Stimulated activated naive CD8-positive, alpha-beta T cell treated with anti-CD3 and anti-CD28 coated beads, Interleukin-15, amount 100 ng/mL, for 72 hours (primary cell): ENCODE measurements around the gene MPEG1.

ENCODE experiments used
- ATAC-seq: fragments of 150-1000 bp; cut with Tn5 transposase; 2 replicates; pipeline ENCODE4 v1.10.0; 2021; ENCODE audit warnings: mild to moderate bottlenecking, moderate library complexity
- DNase-seq, 2 donors: peaks; one replicate each; pipeline ENCODE4 v3.0.0; 2021 to 2022
- H3K27ac Mint-ChIP-seq, 2 donors: one replicate each; pipeline ENCODE4 v1.8.0; 2022; ENCODE audit warnings: mild to moderate bottlenecking in 2 of 2, mixed read lengths in 2 of 2, moderate library complexity in 2 of 2
- H3K27me3 Mint-ChIP-seq: one replicate; pipeline ENCODE4 v1.8.0; 2022; ENCODE audit warnings: mixed read lengths
- H3K4me1 Mint-ChIP-seq: one replicate; pipeline ENCODE4 v1.8.0; 2022; ENCODE audit warnings: mild to moderate bottlenecking, mixed read lengths
- H3K4me3 Mint-ChIP-seq, 2 donors: one replicate each; pipeline ENCODE4 v1.8.0; 2022; ENCODE audit warnings: mild to moderate bottlenecking in 2 of 2, mixed read lengths in 2 of 2, moderate library complexity in 1 of 2
- H3K9me3 Mint-ChIP-seq, 2 donors: one replicate each; pipeline ENCODE4 v1.8.0; 2022; ENCODE audit warnings: mixed read lengths in 2 of 2

MPEG1 gene

DNA sequence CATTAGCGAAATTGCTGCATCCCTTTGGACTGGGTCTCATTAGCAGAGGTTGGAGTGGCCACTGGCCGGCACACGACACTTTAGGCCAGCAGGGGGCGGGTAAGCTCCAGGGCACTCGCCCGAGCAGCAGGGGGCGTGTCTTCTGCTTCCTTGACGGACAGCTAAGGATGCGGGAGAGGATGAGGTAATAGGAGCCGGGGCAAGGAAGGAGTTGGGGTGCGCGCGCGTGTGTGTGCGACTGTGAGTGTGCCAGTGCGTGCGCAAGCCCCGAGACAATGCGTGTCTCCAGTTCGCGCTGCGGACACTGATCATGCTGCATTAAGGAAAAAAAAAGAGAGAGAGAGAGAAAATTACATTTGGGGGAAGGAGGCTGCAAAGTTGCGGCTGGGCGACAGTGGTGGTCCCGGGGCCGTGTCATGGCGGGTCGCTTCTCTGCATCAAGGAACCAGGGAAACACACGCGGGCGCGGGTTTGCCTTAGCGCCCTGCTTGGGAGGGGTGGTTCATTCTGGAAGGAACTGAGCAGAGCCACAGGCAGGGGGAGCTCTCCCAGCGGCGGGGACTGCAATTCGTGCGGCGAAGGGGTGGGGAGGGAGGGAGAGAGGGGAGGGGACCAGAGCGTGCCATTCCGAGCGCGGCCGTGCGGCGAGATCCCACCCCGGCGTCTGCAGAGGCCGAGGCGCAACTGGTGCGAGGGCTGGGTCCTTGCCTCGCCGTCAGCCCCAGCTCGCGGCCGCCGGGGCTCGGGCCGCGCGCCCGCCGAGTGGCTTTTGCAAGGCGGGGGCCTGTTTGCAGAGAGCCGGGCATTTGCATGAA lies 41.0 kb downstream of the MPEG1 start, which contains the start of gene DTX4:
TSS of gene DTX4 (plus strand) at position 625 of the 815 bp plus-strand sequence. CDS start 464 bp downstream, outside the sequence.
- Mint-ChIP-seq H3K4me1 (peaks cover 18% of the 10 kb centered on the region), H3K27ac (peak within 1 kb of the TSS in 1 of 2 donors; percentile 51), H3K4me3 (peak within 1 kb of the TSS; percentile 81), H3K27me3 (peaks cover 37% of the 10 kb centered on the region), H3K9me3 (no peaks in the 10 kb centered on the region)
- DNase-seq (peak; percentile 84 to 89), ATAC-seq (peak; percentile 91)

DNA sequence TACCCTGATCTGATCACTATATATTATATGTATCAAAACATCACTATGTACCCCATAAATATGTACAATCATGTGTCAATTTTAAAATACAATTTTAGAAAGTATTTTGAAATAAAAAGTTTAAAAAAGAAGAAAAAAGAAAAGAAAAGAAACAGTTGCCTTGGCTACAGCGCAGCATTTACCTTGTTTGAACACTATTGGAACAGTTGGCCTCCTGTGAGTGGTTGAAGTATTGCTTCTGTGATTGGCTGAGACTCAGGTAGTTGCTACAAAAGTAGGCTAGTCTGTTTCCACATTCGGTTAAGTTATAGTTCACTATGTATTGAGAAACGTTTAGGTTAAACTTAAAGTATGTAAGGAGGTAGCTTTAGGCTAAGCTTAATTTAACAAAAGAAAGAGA lies 48.7 kb downstream of the MPEG1 start:
- no peaks in the 10 kb centered on the region for H3K4me1 Mint-ChIP-seq
- H3K27ac Mint-ChIP-seq = no peak overlapping the region
- ATAC-seq = no peak
- no peak for DNase-seq
- peaks cover 23% of the 10 kb centered on the region for H3K27me3 Mint-ChIP-seq
- H3K9me3 Mint-ChIP-seq = no peaks in the 10 kb centered on the region
- no peak overlapping the region for H3K4me3 Mint-ChIP-seq
